ENCODE measurements around the gene NTN5. TPM values are rescaled to one million over a fixed set of nuclear protein-coding genes. Genes with fewer than 3 reads are reported as not detected.

Gene NTN5
- total and polyA plus RNA-seq, 8 donors, result 0.29 to 1.4 (median 0.95) TPM

GRCh38 chr19:48646722-48647216, 26.0 kb downstream of the NTN5 start:
- TF ChIP-seq CTCF (IDR thresholded peaks at IDR 0.05), result no peak
- intact Hi-C loops (cut with DNase I), result no loop called here
- no peak for DNase-seq

GRCh38 chr19:48646001-48646721, 26.7 kb downstream of the NTN5 start, which contains the start of gene CA11:
TSS of gene CA11 (minus strand) at chr19:48646187. CDS start at chr19:48645632, 555 bp downstream.
- peak; percentile 82 to 95 (median 90) for DNase-seq
- intact Hi-C loops (cut with DNase I), result no loop called here
- peak; percentile 75 to 89 for TF ChIP-seq CTCF (IDR thresholded peaks at IDR 0.05)

More at GRCh38 chr19:48646722-48647216, 26.0 kb downstream of the NTN5 start:
- H3K4me3 ChIP-seq, result peak overlapping the region; percentile 33 to 50
- peak overlapping the region; percentile 64 to 70 for H3K27ac ChIP-seq
- peaks cover 0 to 18% of the 10 kb centered on the region in 2 donors for H3K27me3 ChIP-seq
- H3K36me3 ChIP-seq, result no peaks in the 10 kb centered on the region
- H3K9me3 ChIP-seq, result no peaks in the 10 kb centered on the region
- peaks cover 7 to 28% of the 10 kb centered on the region in 2 donors for H3K4me1 ChIP-seq
- no peak for ATAC-seq

GRCh38 chr19:48645620-48646000, 27.2 kb downstream of the NTN5 start:
- ATAC-seq, result peak; percentile 8
- no peak for TF ChIP-seq CTCF (IDR thresholded peaks at IDR 0.05)
- H3K9me3 ChIP-seq, result no peaks in the 10 kb centered on the region
- H3K36me3 ChIP-seq, result no peaks in the 10 kb centered on the region
- peaks cover 0 to 18% of the 10 kb centered on the region in 2 donors for H3K27me3 ChIP-seq
- H3K4me3 ChIP-seq, result peak overlapping the region; percentile 33 to 50
- peak overlapping the region; percentile 64 to 70 for H3K27ac ChIP-seq
- intact Hi-C loops (cut with DNase I), result no loop called here
- DNase-seq, result no peak
- peaks cover 7 to 28% of the 10 kb centered on the region in 2 donors for H3K4me1 ChIP-seq

More at GRCh38 chr19:48646001-48646721, 26.7 kb downstream of the NTN5 start, which contains the start of gene CA11:
- no peaks in the 10 kb centered on the region for H3K9me3 ChIP-seq
- ATAC-seq, result peak; percentile 93
- H3K4me3 ChIP-seq, result peak within 1 kb of the TSS; percentile 33 to 50
- H3K27me3 ChIP-seq, result peaks cover 0 to 18% of the 10 kb centered on the region in 2 donors
- H3K4me1 ChIP-seq, result peaks cover 7 to 28% of the 10 kb centered on the region in 2 donors
- H3K36me3 ChIP-seq, result no peaks in the 10 kb centered on the region
- H3K27ac ChIP-seq, result peak within 1 kb of the TSS; percentile 64 to 70

- Histone ChIP-seq H3K36me3 (no peaks in the 10 kb centered on the region), H3K9me3 (no peaks in the 10 kb centered on the region), H3K4me3 (peak overlapping the region; percentile 33 to 50), H3K27ac (peak overlapping the region; percentile 64 to 70), H3K4me1 (peaks cover 7 to 28% of the 10 kb centered on the region in 2 donors), H3K27me3 (peaks cover 0 to 18% of the 10 kb centered on the region in 2 donors)
- intact Hi-C loops (cut with DNase I), result no loop called here
- ATAC-seq (peak; percentile 83), DNase-seq (peak; percentile 68 to 80 (median 76))
- no peak for TF ChIP-seq CTCF (IDR thresholded peaks at IDR 0.05)
Observed at GRCh38 chr19:48644839-48645619, 27.8 kb downstream of the NTN5 start.
